HepG2 (cell line): Measurements from ENCODE around the gene TWF1. TPM values are rescaled to one million over a fixed set of nuclear protein-coding genes. Genes with fewer than 3 reads are reported as not detected.

ENCODE experiments used
- AGO2 ChIP-seq: fragments of 200-400 bp; formaldehyde crosslinking; optimal IDR thresholded peaks from 2 replicates; pipeline ENCODE3; 2017; ENCODE audit warnings: mild to moderate bottlenecking, low read depth, low read length, moderate library complexity
- CREB1 ChIP-seq, 2 experiments: fragments of 450-650 bp in 1 of 2; IDR thresholded peaks; 2 replicates each; pipeline ENCODE4 v1.6.1; 2016 to 2017; ENCODE audit warnings: control low read depth in 1 of 2, mild to moderate bottlenecking in 1 of 2, missing compliant biosample characterization in 1 of 2, missing genetic modification characterization in 1 of 2
- FOXO4 ChIP-seq: sonication (generic); formaldehyde crosslinking; conservative IDR thresholded peaks from 2 replicates; pipeline ENCODE4 v1.8.1; 2023; ENCODE audit warnings: missing genetic modification reagents
- HBP1 ChIP-seq: IDR thresholded peaks from 2 replicates; pipeline ENCODE4 v1.6.1; 2016; ENCODE audit warnings: low read depth, control low read depth
- KLF16 ChIP-seq, 2 experiments: sonication (generic) in 1 of 2; formaldehyde crosslinking in 1 of 2; IDR thresholded peaks; 2 replicates each; pipeline versions ENCODE4 v1.6.1 to v1.8.0; 2016 to 2023; ENCODE audit warnings: missing genetic modification reagents in 2 of 2, missing compliant biosample characterization in 1 of 2
- KMT2B ChIP-seq: IDR thresholded peaks from 2 replicates; pipeline ENCODE4 v1.6.1; 2016; ENCODE audit warnings: missing genetic modification reagents, missing compliant biosample characterization
- PREB ChIP-seq: sonication (generic); formaldehyde crosslinking; IDR thresholded peaks from 2 replicates; pipeline ENCODE4 v1.4.0; 2020; ENCODE audit warnings: missing genetic modification reagents
- PRMT3 ChIP-seq: sonication (generic); formaldehyde crosslinking; IDR thresholded peaks from 2 replicates; pipeline ENCODE4 v1.8.1; 2022; ENCODE audit warnings: low read depth, mild to moderate bottlenecking, moderate library complexity, missing genetic modification reagents, borderline replicate concordance
- RBFOX2 ChIP-seq: fragments of 200-400 bp; formaldehyde crosslinking; IDR thresholded peaks from 2 replicates; pipeline ENCODE4 v1.6.1; 2017; ENCODE audit warnings: low read depth, mild to moderate bottlenecking, low read length
- SP4 ChIP-seq: sonication (generic); formaldehyde crosslinking; IDR thresholded peaks from 2 replicates; pipeline ENCODE4 v1.8.1; 2023; ENCODE audit warnings: mild to moderate bottlenecking, missing genetic modification reagents
- TBX2 ChIP-seq: sonication (generic); formaldehyde crosslinking; IDR thresholded peaks from 2 replicates; pipeline ENCODE4 v1.5.0; 2020; ENCODE audit warnings: missing genetic modification reagents, mild to moderate bottlenecking, borderline replicate concordance
- ZBTB37 ChIP-seq: sonication (generic); formaldehyde crosslinking; IDR thresholded peaks from 2 replicates; pipeline ENCODE4 v1.4.0; 2020; ENCODE audit warnings: mild to moderate bottlenecking, missing genetic modification reagents
- ZBTB7A ChIP-seq: sonication (generic); formaldehyde crosslinking; IDR thresholded peaks from 2 replicates; pipeline ENCODE4 v1.8.0; 2022; ENCODE audit warnings: mild to moderate bottlenecking, missing genetic modification reagents
- ZNF205 ChIP-seq: IDR thresholded peaks from 2 replicates; pipeline ENCODE4 v1.6.1; 2018; ENCODE audit warnings: missing biosample characterization, missing genetic modification reagents
- ZNF234 ChIP-seq: sonication (generic); formaldehyde crosslinking; conservative IDR thresholded peaks from 2 replicates; pipeline ENCODE4 v1.5.1; 2020; ENCODE audit warnings: mild to moderate bottlenecking, missing genetic modification reagents
- ZNF350 ChIP-seq: sonication (generic); formaldehyde crosslinking; IDR thresholded peaks from 2 replicates; pipeline ENCODE4 v1.4.0; 2020; ENCODE audit warnings: mild to moderate bottlenecking, low read depth, missing genetic modification reagents, borderline replicate concordance
- ZNF446 ChIP-seq: sonication (generic); formaldehyde crosslinking; IDR thresholded peaks from 2 replicates; pipeline ENCODE4 v1.5.0; 2020; ENCODE audit warnings: mild to moderate bottlenecking, missing genetic modification reagents
- ZNF496 ChIP-seq: sonication (generic); formaldehyde crosslinking; IDR thresholded peaks from 2 replicates; pipeline ENCODE4 v1.8.1; 2023; ENCODE audit warnings: mild to moderate bottlenecking, moderate library complexity, missing genetic modification reagents; ENCODE audit not compliant: insufficient replicate concordance
- ZNF589 ChIP-seq: sonication (generic); formaldehyde crosslinking; conservative IDR thresholded peaks from 2 replicates; pipeline ENCODE4 v1.8.0; 2022; ENCODE audit warnings: mild to moderate bottlenecking, moderate library complexity, missing genetic modification reagents
- ZNF598 ChIP-seq: sonication (generic); formaldehyde crosslinking; IDR thresholded peaks from 2 replicates; pipeline ENCODE4 v1.5.1; 2020; ENCODE audit warnings: mild to moderate bottlenecking, missing genetic modification reagents, borderline replicate concordance
- ZNF768 ChIP-seq: sonication (generic); formaldehyde crosslinking; IDR thresholded peaks from 2 replicates; pipeline ENCODE4 v1.4.0; 2020; ENCODE audit warnings: missing genetic modification reagents
- ZNF776 ChIP-seq: sonication (generic); formaldehyde crosslinking; IDR thresholded peaks from 2 replicates; pipeline ENCODE4 v1.4.0; 2020; ENCODE audit warnings: mild to moderate bottlenecking, missing genetic modification reagents
- ZNF788 ChIP-seq: sonication (generic); formaldehyde crosslinking; IDR thresholded peaks from 2 replicates; pipeline ENCODE4 v1.5.0; 2020; ENCODE audit warnings: mild to moderate bottlenecking, missing genetic modification reagents, borderline replicate concordance
- polyA plus RNA-seq, 8 experiments: library from polyadenylated mRNA; depleted of rRNA in 3 of 8; stranded (reverse) in 7 of 8; unstranded in 1 of 8; fragments of >200 nt; fragmentation: Illumina TruSeq in 4 of 8; extraction: Trizol in 4 of 8; gene quantifications; 2 replicates each; pipeline versions ENCODE4 v1.2.1 to v1.2.3, GENCODE V29; 2011 to 2016; ENCODE audit warnings: low read depth in 4 of 8, missing spikeins in 1 of 8, mixed read lengths in 1 of 8; ENCODE audit not compliant: insufficient read depth in 1 of 8
- total RNA-seq, 5 experiments: library from RNA; depleted of rRNA; stranded (reverse); fragments of >200 nt; fragmentation: Illumina TruSeq; extraction: Trizol; gene quantifications; 2 replicates each; pipeline ENCODE4 v1.2.3, GENCODE V29; 2016; ENCODE audit warnings: low read depth in 1 of 5

TWF1 gene
- total and polyA plus RNA-seq, 2 of the 13 experiments (the other 11 are each of a cell fraction or from before 2014, with no cell fraction given) = 32.3 to 85.5 TPM

- TF ChIP-seq ZNF776 (CRISPR knock-in tag) (0 out of 2 replicates have a peak, but pooled peaks have one; percentile 44), ZNF350 (CRISPR knock-in tag) (no peak; the same call in 1 of the 2 replicates), ZNF496 (CRISPR knock-in tag) (no peak), KLF16 (CRISPR knock-in tag; IDR thresholded peaks at IDR 0.05) (peak in 1 of 2 experiments; percentile 37; a peak in 2 of 4 replicates), TBX2 (CRISPR knock-in tag) (peak; percentile 12; the same call in 1 of the 2 replicates), ZNF788 (CRISPR knock-in tag) (no peak), CREB1 (IDR thresholded peaks at IDR 0.05) (peak; percentile 79), CREB1 (CRISPR knock-in tag; IDR thresholded peaks at IDR 0.05) (peak; percentile 90), KMT2B (CRISPR knock-in tag) (peak; percentile 11; the same call in 1 of the 2 replicates), ZNF598 (no peak; the same call in 1 of the 2 replicates), FOXO4 (0 out of 2 replicates have a peak, but pooled peaks have one; percentile 11), PRMT3 (CRISPR knock-in tag) (0 out of 2 replicates have a peak, but pooled peaks have one; percentile 27), ZNF205 (CRISPR knock-in tag) (no peak), ZBTB7A (CRISPR knock-in tag) (no peak), AGO2 (no peak), ZNF768 (CRISPR knock-in tag) (peak; percentile 34; the same call in 1 of the 2 replicates), HBP1 (CRISPR knock-in tag) (no peak; the same call in 1 of the 2 replicates), ZNF589 (CRISPR knock-in tag) (no peak), PREB (0 out of 2 replicates have a peak, but pooled peaks have one; percentile 36), SP4 (CRISPR knock-in tag) (peak; percentile 53; the same call in 1 of the 2 replicates), ZBTB37 (CRISPR knock-in tag) (no peak), ZNF234 (CRISPR knock-in tag) (no peak), ZNF446 (no peak), RBFOX2 (peak; percentile 61; the same call in 1 of the 2 replicates)
These were observed 47.2 kb downstream of the TWF1 start, which contains the start of the genes IRAK4 and PUS7L (continued) for GRCh38 chr12:43758728-43759563.
